Neuronal stem cell (in vitro differentiated cells): ENCODE data around the gene LRCH3.

Experiments used
- DNase-seq: peaks from one replicate; pipeline ENCODE4 v3.0.0-alpha.2; 2013; ENCODE audit warnings: low spot score
- H2AFZ ChIP-seq: one replicate; pipeline ENCODE4 v1.6.1; 2013; ENCODE audit warnings: mild to moderate bottlenecking, low read length, inconsistent platforms
- H2AK5ac ChIP-seq: 2 replicates; pipeline ENCODE4 v1.6.1; 2013; ENCODE audit warnings: low read depth, mild to moderate bottlenecking, inconsistent platforms, low read length, moderate library complexity, mixed read lengths
- H2BK120ac ChIP-seq: 2 replicates; pipeline ENCODE4 v1.6.1; 2013; ENCODE audit warnings: low read depth, mild to moderate bottlenecking, inconsistent platforms, low read length, moderate library complexity, mixed read lengths
- H2BK12ac ChIP-seq: one replicate; pipeline ENCODE4 v1.6.1; 2013; ENCODE audit warnings: low read length, inconsistent platforms
- H2BK15ac ChIP-seq: 2 replicates; pipeline ENCODE4 v1.6.1; 2013; ENCODE audit warnings: mild to moderate bottlenecking, low read length, inconsistent platforms, mixed read lengths
- H2BK5ac ChIP-seq: one replicate; pipeline ENCODE4 v1.6.1; 2013; ENCODE audit warnings: inconsistent platforms, mild to moderate bottlenecking, low read length, moderate library complexity
- H3K14ac ChIP-seq: one replicate; pipeline ENCODE4 v1.6.1; 2013; ENCODE audit warnings: low read length, inconsistent platforms
- H3K18ac ChIP-seq: 2 replicates; pipeline ENCODE4 v1.6.1; 2013; ENCODE audit warnings: low read length, inconsistent platforms
- H3K23ac ChIP-seq: 2 replicates; pipeline ENCODE4 v1.6.1; 2013; ENCODE audit warnings: low read depth, mild to moderate bottlenecking, mixed read lengths, low read length, inconsistent platforms; ENCODE audit not compliant: poor library complexity
- H3K27ac ChIP-seq: replicated peaks from 3 replicates; pipeline ENCODE4 v1.5.1; 2013; ENCODE audit warnings: low read length, inconsistent platforms
- H3K27me3 ChIP-seq, 3 experiments: 2 replicates each; pipeline ENCODE4 v1.6.1; 2013; ENCODE audit warnings: low read length in 3 of 3, mild to moderate bottlenecking in 2 of 3, inconsistent platforms in 1 of 3, low read depth in 1 of 3, mixed read lengths in 1 of 3, moderate library complexity in 1 of 3; ENCODE audit not compliant: control insufficient read depth in 3 of 3, insufficient read depth in 3 of 3
- H3K36me3 ChIP-seq, 2 donors: replicated peaks in 1 of 2; 2 replicates each; pipeline ENCODE4 v1.6.1; 2013; ENCODE audit warnings: low read length in 2 of 2; ENCODE audit not compliant: control insufficient read depth in 2 of 2, insufficient read depth in 2 of 2
- H3K4ac ChIP-seq: 2 replicates; pipeline ENCODE4 v1.6.1; 2013; ENCODE audit warnings: inconsistent platforms, mild to moderate bottlenecking, low read length, moderate library complexity
- H3K4me1 ChIP-seq, 2 donors: 1 replicate in 1 of 2; 2 replicates in 1 of 2; pipeline ENCODE4 v1.6.1; 2013; ENCODE audit warnings: low read length in 2 of 2, low read depth in 1 of 2; ENCODE audit not compliant: control insufficient read depth in 2 of 2, insufficient read depth in 1 of 2
- H3K4me2 ChIP-seq: one replicate; pipeline ENCODE4 v1.6.1; 2013; ENCODE audit warnings: mild to moderate bottlenecking, low read length, inconsistent platforms; ENCODE audit not compliant: insufficient read depth, poor library complexity, severe bottlenecking
- H3K4me3 ChIP-seq, 2 donors: 2 replicates each; pipeline ENCODE4 v1.5.1; 2013; ENCODE audit warnings: low read length in 2 of 2, mild to moderate bottlenecking in 2 of 2, inconsistent platforms in 1 of 2, moderate library complexity in 1 of 2
- H3K79me1 ChIP-seq: one replicate; pipeline ENCODE4 v1.6.1; 2013; ENCODE audit warnings: low read depth, mild to moderate bottlenecking, inconsistent platforms, low read length, moderate library complexity
- H3K9ac ChIP-seq: one replicate; pipeline ENCODE4 v1.6.1; 2013; ENCODE audit warnings: mild to moderate bottlenecking, low read depth, low read length, inconsistent platforms; ENCODE audit not compliant: poor library complexity
- H3K9me3 ChIP-seq, 2 donors: replicated peaks in 1 of 2; 2 replicates each; pipeline versions ENCODE3 to v1.6.1; 2013; ENCODE audit warnings: low read length in 2 of 2, mild to moderate bottlenecking in 2 of 2, inconsistent platforms in 1 of 2, low read depth in 1 of 2, mixed read lengths in 1 of 2, moderate library complexity in 1 of 2; ENCODE audit not compliant: control insufficient read depth in 2 of 2, insufficient read depth in 1 of 2
- H4K8ac ChIP-seq: one replicate; pipeline ENCODE4 v1.6.1; 2013; ENCODE audit warnings: low read depth, mild to moderate bottlenecking, inconsistent platforms, low read length, moderate library complexity
- H4K91ac ChIP-seq: one replicate; pipeline ENCODE4 v1.6.1; 2013; ENCODE audit warnings: low read length, low read depth, mild to moderate bottlenecking, inconsistent platforms; ENCODE audit not compliant: poor library complexity
- WGBS, 2 donors: extraction: QIAGEN DNeasy Blood & Tissue Kit; methylation state at CpG; one replicate each; pipeline ENCODE4 v1.1.7; 2013; ENCODE audit warnings: missing lambda C conversion rate in 2 of 2, mixed read lengths in 1 of 2; ENCODE audit not compliant: insufficient read length in 2 of 2, insufficient replicate concordance in 1 of 2; ENCODE audit errors: extremely low coverage in 2 of 2; 5-methylcytosine and 5-hydroxymethylcytosine counted together

Gene LRCH3

DNA sequence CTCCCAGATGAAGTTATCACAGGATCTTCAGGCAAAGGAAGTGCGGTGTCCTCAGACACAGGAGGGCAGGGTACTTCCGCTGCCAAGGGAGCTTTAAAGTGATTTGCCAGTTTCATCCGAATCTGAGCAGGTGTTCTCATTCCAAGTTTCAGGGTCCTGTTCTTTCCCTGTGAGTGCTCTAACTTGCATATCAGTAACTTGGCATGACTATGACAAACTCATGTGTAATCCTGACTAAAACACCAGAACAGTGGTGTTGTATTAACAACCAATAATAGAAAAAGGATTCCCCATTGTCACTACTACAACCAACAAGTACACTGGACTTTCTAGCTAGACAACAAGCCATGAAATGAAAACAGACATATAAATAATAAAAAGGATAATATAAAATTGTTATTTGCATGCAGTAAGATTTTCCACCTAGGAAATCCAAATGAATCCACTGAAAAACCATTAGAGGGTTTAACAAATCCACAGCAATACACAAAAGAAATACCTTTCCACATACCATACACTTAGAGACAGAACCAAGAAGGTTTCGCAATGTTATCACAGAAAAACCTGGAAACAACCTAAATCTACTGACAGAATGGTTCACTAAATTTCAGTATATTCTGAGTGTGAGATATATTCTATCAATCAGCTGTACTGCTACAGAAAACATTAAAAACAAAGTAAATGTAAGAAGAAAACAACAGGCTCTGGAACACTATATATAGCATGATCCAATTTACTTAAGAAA lies 118.1 kb downstream of the LRCH3 start:
- no peak overlapping the region for H3K9ac ChIP-seq
- H4K91ac ChIP-seq = no peak overlapping the region
- no peaks in the 10 kb centered on the region for H3K36me3 ChIP-seq
- DNase-seq = no peak
- no peaks in the 10 kb centered on the region for H3K9me3 ChIP-seq
- no peak overlapping the region for H3K27ac ChIP-seq
- no peak overlapping the region for H2BK12ac ChIP-seq
- H4K8ac ChIP-seq = no peak overlapping the region
- no peak overlapping the region for H2AFZ ChIP-seq
- WGBS, 2 donors = no CpG with 5 or more reads among the region's 4 CpGs
- H3K14ac ChIP-seq = no peak overlapping the region
- no peak overlapping the region for H3K18ac ChIP-seq
- H2BK120ac ChIP-seq = no peak overlapping the region
- H2BK5ac ChIP-seq = no peak overlapping the region
- H3K4me2 ChIP-seq = no peak overlapping the region
- no peaks in the 10 kb centered on the region for H3K79me1 ChIP-seq
- no peak overlapping the region for H3K23ac ChIP-seq
- H2BK15ac ChIP-seq = no peak overlapping the region
- H3K4ac ChIP-seq = no peak overlapping the region
- H3K4me3 ChIP-seq = no peak overlapping the region
- no peak overlapping the region for H2AK5ac ChIP-seq
- H3K4me1 ChIP-seq = peaks cover 5 to 14% of the 10 kb centered on the region in 2 donors
- H3K27me3 ChIP-seq = no peaks in the 10 kb centered on the region

DNA sequence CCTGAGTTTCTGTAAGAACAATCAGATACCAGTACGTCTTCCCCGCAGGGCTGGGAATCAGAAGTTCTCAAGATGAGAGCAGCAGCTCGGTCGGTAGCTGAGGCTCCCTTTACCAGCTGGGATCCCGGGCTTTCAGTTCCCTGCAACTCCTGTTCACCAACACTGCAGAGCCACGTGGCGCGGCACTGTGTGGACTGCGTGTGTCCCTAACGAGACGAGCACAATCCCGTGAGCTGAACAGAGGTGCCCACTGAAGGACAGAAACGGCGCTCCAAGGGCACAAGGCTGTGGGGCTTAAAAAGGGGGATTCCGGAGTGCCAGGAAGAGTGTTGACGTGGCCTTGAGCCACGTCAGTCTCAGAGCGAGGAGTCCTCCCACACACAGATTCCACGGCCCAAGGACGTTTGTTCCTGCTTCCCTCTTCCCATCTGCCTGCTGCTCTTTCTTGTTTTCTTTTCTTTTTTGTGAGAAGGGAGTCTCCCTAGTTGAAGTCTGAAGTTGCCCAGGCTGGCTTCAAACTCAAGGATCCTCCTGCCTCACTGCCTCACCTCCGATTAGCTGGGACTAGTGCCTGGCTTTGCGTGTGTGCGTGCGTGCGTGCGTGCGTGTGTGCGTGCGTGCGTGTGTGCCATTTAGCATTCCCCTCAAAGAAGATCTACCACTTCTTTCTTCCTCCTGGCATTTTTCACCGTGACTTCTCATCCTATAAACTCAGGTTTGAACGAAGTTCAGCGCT lies 121.9 kb downstream of the LRCH3 start:
- no peak overlapping the region for H2BK12ac ChIP-seq
- no peak overlapping the region for H4K91ac ChIP-seq
- no peak overlapping the region for H3K14ac ChIP-seq
- no peak overlapping the region for H3K23ac ChIP-seq
- peaks cover 5 to 14% of the 10 kb centered on the region in 2 donors for H3K4me1 ChIP-seq
- H3K18ac ChIP-seq = peak overlapping the region; percentile 92
- H3K27ac ChIP-seq = peak overlapping the region; percentile 9
- no peak overlapping the region for H2AK5ac ChIP-seq
- no peaks in the 10 kb centered on the region for H3K79me1 ChIP-seq
- H2AFZ ChIP-seq = peak overlapping the region; percentile 68
- no peaks in the 10 kb centered on the region for H3K27me3 ChIP-seq
- no peaks in the 10 kb centered on the region for H3K36me3 ChIP-seq
- H3K4me2 ChIP-seq = no peak overlapping the region
- H2BK120ac ChIP-seq = no peak overlapping the region
- WGBS, 2 donors = no CpG with 5 or more reads among the region's 33 CpGs
- no peaks in the 10 kb centered on the region for H3K9me3 ChIP-seq
- H4K8ac ChIP-seq = no peak overlapping the region
- DNase-seq = no peak
- no peak overlapping the region for H3K4me3 ChIP-seq
- H3K9ac ChIP-seq = no peak overlapping the region
- H2BK5ac ChIP-seq = no peak overlapping the region
- H2BK15ac ChIP-seq = no peak overlapping the region
- no peak overlapping the region for H3K4ac ChIP-seq

DNA sequence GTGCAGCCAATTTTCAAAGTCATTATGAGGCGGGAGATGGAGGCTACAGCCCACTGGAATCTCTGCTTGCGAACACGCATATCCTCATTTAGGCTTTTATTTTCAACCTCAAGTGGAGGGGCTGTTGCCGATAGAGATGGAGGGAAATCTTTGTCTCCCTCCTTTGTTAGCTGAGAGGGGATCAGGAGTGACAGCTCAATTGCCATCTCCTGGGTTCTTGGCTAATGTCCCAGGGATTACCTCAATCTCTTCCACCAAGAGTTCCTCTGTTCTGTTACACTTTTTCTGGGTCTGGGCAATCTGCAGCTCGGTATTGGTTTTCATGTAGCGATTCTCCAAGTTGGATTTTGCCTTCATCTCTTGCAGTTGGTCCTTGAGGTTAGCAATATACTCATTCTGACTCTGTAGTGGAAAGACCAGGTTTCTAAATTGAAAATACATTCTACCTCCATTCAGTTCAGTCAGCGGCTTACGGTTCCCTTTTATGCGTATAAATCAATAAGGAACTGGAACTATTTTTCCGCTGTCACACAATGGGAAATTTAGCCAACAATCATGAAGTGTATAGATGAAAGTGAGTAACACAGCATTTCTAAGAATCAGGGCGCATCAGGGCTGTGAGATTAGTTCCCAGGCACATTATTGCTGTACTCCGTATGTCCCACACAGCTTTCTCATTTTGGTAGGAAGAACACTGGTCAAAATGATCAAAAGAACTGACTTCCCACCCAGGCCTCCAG lies 122.8 kb downstream of the LRCH3 start:
- H3K18ac ChIP-seq = no peak overlapping the region
- no CpG with 5 or more reads among the region's 12 CpGs for WGBS, 2 donors
- peaks cover 5 to 14% of the 10 kb centered on the region in 2 donors for H3K4me1 ChIP-seq

More for the DNA sequence above, 122.8 kb downstream of the LRCH3 start:
- Histone ChIP-seq H2BK12ac (no peak overlapping the region), H3K9me3 (no peaks in the 10 kb centered on the region), H4K91ac (no peak overlapping the region), H3K4ac (no peak overlapping the region), H2BK120ac (no peak overlapping the region), H3K23ac (no peak overlapping the region), H2AFZ (peak overlapping the region; percentile 5), H3K14ac (no peak overlapping the region), H3K79me1 (no peaks in the 10 kb centered on the region), H2BK15ac (no peak overlapping the region), H2AK5ac (no peak overlapping the region), H3K27me3 (no peaks in the 10 kb centered on the region), H2BK5ac (no peak overlapping the region), H3K4me3 (no peak overlapping the region), H3K27ac (no peak overlapping the region), H3K4me2 (no peak overlapping the region), H4K8ac (no peak overlapping the region), H3K9ac (no peak overlapping the region), H3K36me3 (no peaks in the 10 kb centered on the region)
- no peak for DNase-seq
